OCI-LY7 (cell line): ENCODE measurements around the gene SEZ6. TPM values are rescaled to one million over a fixed set of nuclear protein-coding genes. Genes with fewer than 3 reads are reported as not detected.

Source experiments
- BruUV-seq: library from RNA; stranded (reverse); fragments of 400-500 nt; replicated peaks from 2 replicates; lab custom pipeline; 2021; lab: Mats Ljungman, UMichigan
- CTCF ChIA-PET: fragments of 300-600 bp; sonication (Branson Sonifier 250); formaldehyde crosslinking; loops from one replicate; lab custom pipeline; 2022; ENCODE audit warnings: antibody characterized with exemption; ENCODE audit not compliant: unreplicated experiment; lab: Charles Lee
- POLR2A ChIA-PET: fragments of 300-600 bp; sonication (Branson Sonifier 250); formaldehyde crosslinking; loops from one replicate; lab custom pipeline; 2022; ENCODE audit warnings: antibody characterized with exemption; lab: Charles Lee
- DNase-seq: peaks from one replicate; pipeline ENCODE4 v3.0.0-alpha.2; 2015; ENCODE audit warnings: low spot score
- H2AFZ ChIP-seq: fragments of 200-600 bp; sonication (generic), shearing (Covaris generic); 2 replicates; pipeline ENCODE4 v1.6.1; 2014; ENCODE audit warnings: mild to moderate bottlenecking, antibody characterized with exemption, low read length, moderate library complexity
- H3K27ac ChIP-seq: fragments of 200-600 bp; sonication (generic); 2 replicates; pipeline ENCODE4 v1.5.1; 2014; ENCODE audit warnings: mixed run types, low read depth, mild to moderate bottlenecking, moderate library complexity, low read length, inconsistent platforms; ENCODE audit not compliant: poor library complexity, severe bottlenecking
- H3K36me3 ChIP-seq: fragments of 200-600 bp; sonication (generic); 2 replicates; pipeline ENCODE4 v1.6.1; 2014; ENCODE audit warnings: mild to moderate bottlenecking, antibody characterized with exemption, low read length, moderate library complexity, mixed read lengths; ENCODE audit not compliant: insufficient read depth
- H3K4me1 ChIP-seq: fragments of 200-600 bp; sonication (generic); 2 replicates; pipeline ENCODE4 v1.5.1; 2014; ENCODE audit warnings: mild to moderate bottlenecking, low read length; ENCODE audit not compliant: insufficient read depth, poor library complexity, severe bottlenecking
- H3K4me2 ChIP-seq: fragments of 200-600 bp; sonication (generic); 2 replicates; pipeline ENCODE4 v1.6.1; 2014; ENCODE audit warnings: mild to moderate bottlenecking, low read length
- H3K4me3 ChIP-seq: fragments of 200-600 bp; sonication (generic); 2 replicates; pipeline ENCODE4 v1.5.1; 2014; ENCODE audit warnings: mild to moderate bottlenecking, low read depth, low read length; ENCODE audit not compliant: poor library complexity, severe bottlenecking
- H3K79me2 ChIP-seq: fragments of 200-600 bp; sonication (generic); 2 replicates; pipeline ENCODE4 v1.6.1; 2016; ENCODE audit warnings: low read depth, mild to moderate bottlenecking, low read length, moderate library complexity, mixed read lengths; ENCODE audit not compliant: insufficient read depth
- H3K9me2 ChIP-seq: fragments of 200-600 bp; sonication (generic); 2 replicates; pipeline ENCODE4 v1.6.1; 2016; ENCODE audit warnings: mild to moderate bottlenecking, low read length, mixed read lengths; ENCODE audit not compliant: insufficient read depth
- H3K9me3 ChIP-seq: fragments of 200-600 bp; sonication (generic); 2 replicates; pipeline ENCODE4 v1.6.1; 2014; ENCODE audit warnings: mild to moderate bottlenecking, mixed run types, low read length, mixed read lengths
- H4K20me1 ChIP-seq: fragments of 200-600 bp; sonication (generic); 2 replicates; pipeline ENCODE4 v1.6.1; 2014; ENCODE audit warnings: mild to moderate bottlenecking, antibody characterized with exemption, low read length, moderate library complexity, mixed read lengths; ENCODE audit not compliant: insufficient read depth
- EZH2phosphoT487 ChIP-seq: fragments of 200-600 bp; sonication (generic); IDR thresholded peaks from 2 replicates; pipeline ENCODE4 v1.6.1; 2018; ENCODE audit warnings: low read depth, borderline replicate concordance, mild to moderate bottlenecking, mixed run types, antibody characterized with exemption, low read length, moderate library complexity, mixed read lengths
- intact Hi-C: fragments of 100-400 bp; cut with micrococcal nuclease; formaldehyde crosslinking; loops from one replicate; pipeline ENCODE4 v1.10.0; 2022; ENCODE audit not compliant: unreplicated experiment
- total RNA-seq, 2 experiments: library from RNA; depleted of rRNA in 1 of 2; stranded (reverse); fragments of >200 nt in 1 of 2; shearing (Covaris generic) in 1 of 2; gene quantifications; 2 replicates each; pipeline ENCODE4 v1.2.3, GENCODE V29; 2014 to 2022
- TF ChIP-seq, protein P1 (sequence below): fragments of 200-600 bp; sonication (generic); conservative IDR thresholded peaks from 2 replicates; pipeline ENCODE4 v1.5.1; 2014; ENCODE audit warnings: mild to moderate bottlenecking, antibody characterized with exemption, low read length, moderate library complexity, mixed read lengths

The SEZ6 gene
- total RNA-seq, 2 experiments from 2014 or later: not detected

- Histone ChIP-seq H3K27ac (no peak overlapping the region), H3K4me3 (no peak overlapping the region), H3K4me1 (peaks cover 22% of the 10 kb centered on the region), H3K9me3 (no peaks in the 10 kb centered on the region), H3K9me2 (no peaks in the 10 kb centered on the region), H3K79me2 (no peaks in the 10 kb centered on the region), H3K36me3 (no peaks in the 10 kb centered on the region), H3K4me2 (no peak overlapping the region), H2AFZ (no peak overlapping the region), H4K20me1 (no peaks in the 10 kb centered on the region)
- BruUV-seq: no TSS peak
- no peak for DNase-seq
- intact Hi-C loops: no loop called here
- ChIA-PET POLR2A (interaction anchor here (0.6 kb wide), 1 partner anchor 142 kb away, joined by 3 read pairs; no protein-coding TSS in a partner anchor), CTCF (no interaction called here)
- TF ChIP-seq EZH2phosphoT487: no peak
- TF ChIP-seq, protein P1, sequence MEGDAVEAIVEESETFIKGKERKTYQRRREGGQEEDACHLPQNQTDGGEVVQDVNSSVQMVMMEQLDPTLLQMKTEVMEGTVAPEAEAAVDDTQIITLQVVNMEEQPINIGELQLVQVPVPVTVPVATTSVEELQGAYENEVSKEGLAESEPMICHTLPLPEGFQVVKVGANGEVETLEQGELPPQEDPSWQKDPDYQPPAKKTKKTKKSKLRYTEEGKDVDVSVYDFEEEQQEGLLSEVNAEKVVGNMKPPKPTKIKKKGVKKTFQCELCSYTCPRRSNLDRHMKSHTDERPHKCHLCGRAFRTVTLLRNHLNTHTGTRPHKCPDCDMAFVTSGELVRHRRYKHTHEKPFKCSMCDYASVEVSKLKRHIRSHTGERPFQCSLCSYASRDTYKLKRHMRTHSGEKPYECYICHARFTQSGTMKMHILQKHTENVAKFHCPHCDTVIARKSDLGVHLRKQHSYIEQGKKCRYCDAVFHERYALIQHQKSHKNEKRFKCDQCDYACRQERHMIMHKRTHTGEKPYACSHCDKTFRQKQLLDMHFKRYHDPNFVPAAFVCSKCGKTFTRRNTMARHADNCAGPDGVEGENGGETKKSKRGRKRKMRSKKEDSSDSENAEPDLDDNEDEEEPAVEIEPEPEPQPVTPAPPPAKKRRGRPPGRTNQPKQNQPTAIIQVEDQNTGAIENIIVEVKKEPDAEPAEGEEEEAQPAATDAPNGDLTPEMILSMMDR: no peak
Observed at GRCh38 chr17:28978356-28978964, 27.4 kb downstream of the SEZ6 start.

DNA sequence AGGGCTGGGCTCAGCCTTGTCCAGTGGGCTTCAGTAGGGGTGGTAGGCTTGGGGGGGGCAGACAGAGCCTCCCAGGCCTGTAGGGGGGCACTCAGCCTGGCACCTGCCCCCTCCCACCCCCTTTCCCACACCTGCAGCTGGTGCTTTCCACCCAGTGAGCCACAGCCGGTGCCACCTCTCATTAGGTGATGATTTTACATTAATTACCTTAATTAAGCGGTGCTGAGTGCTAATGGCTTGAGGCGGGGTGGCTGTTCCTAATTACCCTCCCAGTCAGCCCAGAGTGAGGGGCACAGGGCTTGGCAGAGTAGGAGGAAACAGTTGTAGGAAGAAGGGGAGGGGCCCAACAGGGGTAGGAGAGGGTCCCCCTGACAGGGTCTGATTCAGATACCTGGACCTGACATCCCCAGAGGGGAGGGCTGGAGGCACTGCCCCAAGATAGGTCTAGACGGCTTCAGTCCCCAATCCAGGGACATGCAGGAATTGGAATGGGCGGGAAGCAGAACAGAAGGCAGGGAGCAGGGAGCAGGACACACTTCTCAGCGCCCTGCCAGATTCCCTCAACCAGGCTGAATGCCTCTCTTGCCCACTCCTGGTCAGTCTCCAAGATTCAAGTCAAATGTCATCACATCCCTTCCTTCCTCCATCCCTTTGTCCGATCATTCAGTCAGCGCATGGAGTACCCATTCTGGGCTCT is 28.0 kb downstream of the SEZ6 start:
- intact Hi-C loops: no loop called here
- no peak overlapping the region for H2AFZ ChIP-seq
- TF ChIP-seq, protein P1: no peak
- H3K4me1 ChIP-seq: peaks cover 16% of the 10 kb centered on the region
- no peaks in the 10 kb centered on the region for H4K20me1 ChIP-seq
- H3K9me3 ChIP-seq: no peaks in the 10 kb centered on the region
- no peaks in the 10 kb centered on the region for H3K36me3 ChIP-seq
- no peak overlapping the region for H3K27ac ChIP-seq
- no peaks in the 10 kb centered on the region for H3K79me2 ChIP-seq
- no peak overlapping the region for H3K4me2 ChIP-seq
- H3K9me2 ChIP-seq: no peaks in the 10 kb centered on the region
- BruUV-seq: no TSS peak
- DNase-seq: no peak
- ChIA-PET CTCF (no interaction called here), POLR2A (interaction anchor here (0.6 kb wide), 1 partner anchor 142 kb away, joined by 3 read pairs; no protein-coding TSS in a partner anchor)
- no peak overlapping the region for H3K4me3 ChIP-seq

- H3K4me3 ChIP-seq: no peak overlapping the region
- H4K20me1 ChIP-seq: no peaks in the 10 kb centered on the region
- H3K4me2 ChIP-seq: no peak overlapping the region
- TF ChIP-seq, protein P1: no peak
- TF ChIP-seq EZH2phosphoT487: no peak
- H2AFZ ChIP-seq: no peak overlapping the region
- no peaks in the 10 kb centered on the region for H3K9me2 ChIP-seq
- ChIA-PET POLR2A (no interaction called here), CTCF (no interaction called here)
- H3K36me3 ChIP-seq: no peaks in the 10 kb centered on the region
- no TSS peak for BruUV-seq
- intact Hi-C loops: no loop called here
- H3K27ac ChIP-seq: no peak overlapping the region
- H3K4me1 ChIP-seq: no peaks in the 10 kb centered on the region
- H3K79me2 ChIP-seq: no peaks in the 10 kb centered on the region
- H3K9me3 ChIP-seq: no peaks in the 10 kb centered on the region
- DNase-seq: no peak
Observed at GRCh38 chr17:28975646-28976045, 30.2 kb downstream of the SEZ6 start.
